Amygdala (tissue), 56 donors: ENCODE measurements around the gene SLC4A8.

ENCODE experiments used
- DNase-seq, 56 donors: peaks; one replicate each; lab custom pipeline; 2025; lab: John Stamatoyannopoulos, UW

The SLC4A8 gene

DNA sequence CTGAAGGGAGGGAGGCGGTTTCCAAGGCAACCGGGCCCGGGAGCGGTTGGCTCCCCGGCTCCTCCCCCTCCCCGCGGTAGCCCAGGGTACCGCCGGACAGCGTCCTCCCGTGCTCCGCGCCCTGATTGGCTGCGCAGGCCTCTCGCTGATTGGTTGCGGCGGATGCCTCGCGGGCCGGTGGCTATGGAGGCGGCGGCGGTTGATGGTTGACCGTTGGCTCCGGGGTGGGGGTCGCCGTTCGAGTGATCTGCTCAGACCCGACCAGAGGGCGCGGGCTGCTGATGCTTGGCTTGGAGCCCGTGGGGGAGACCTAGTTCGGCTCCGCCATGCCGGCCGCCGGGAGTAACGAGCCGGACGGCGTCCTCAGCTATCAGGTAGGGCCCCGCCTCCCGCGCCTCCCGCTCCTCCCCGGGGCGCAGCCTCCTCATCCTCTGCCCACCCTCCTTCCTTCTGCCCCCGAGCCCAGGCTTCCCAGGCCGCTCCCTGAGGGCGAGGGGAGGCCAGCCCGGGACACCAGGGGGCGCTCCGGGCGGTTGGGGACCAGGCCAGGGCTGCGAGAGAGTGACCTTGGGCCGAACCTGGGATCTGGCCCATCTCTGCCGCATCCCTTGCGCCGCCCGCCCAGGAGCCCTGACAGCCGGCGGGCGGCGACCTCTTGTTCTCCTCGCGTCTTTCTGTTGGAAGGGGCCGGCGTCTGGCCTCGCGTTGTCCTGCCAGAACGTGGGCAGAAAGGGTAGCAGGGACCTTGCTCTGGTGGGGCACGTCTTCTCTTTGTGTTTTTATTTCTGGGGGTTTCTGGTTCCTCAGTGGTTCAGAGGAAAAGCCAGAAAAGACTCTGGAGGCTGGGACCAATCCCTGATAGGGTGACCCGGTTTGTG is at the start of gene SLC4A8:
Gene SLC4A8, plus strand, starts transcription at position 170 of the 878 bp plus-strand sequence. Its CDS starts 157 bp downstream, at position 327.
- DNase-seq: peak; percentile 38 to 98 (median 91)

DNA sequence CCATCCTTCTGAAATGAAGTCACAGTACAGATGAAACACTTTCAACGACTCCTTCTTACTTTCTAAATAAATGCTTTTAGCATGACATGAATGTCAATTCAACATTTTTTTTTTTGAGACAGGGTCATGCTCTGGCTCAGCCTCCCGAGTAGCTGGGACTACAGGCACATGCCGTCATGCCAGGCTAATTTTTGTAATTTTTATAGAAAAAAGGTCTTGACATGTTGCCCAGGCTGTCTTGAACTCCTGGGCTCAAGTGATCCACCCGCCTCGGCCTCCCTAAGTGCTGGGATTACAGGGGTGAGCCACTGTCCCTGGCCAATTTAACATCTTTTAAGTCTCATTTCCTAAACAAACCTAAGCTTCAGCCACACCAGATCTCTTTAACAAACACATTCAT is 49.8 kb upstream of the SLC4A8 start:
- no peak for DNase-seq

DNA sequence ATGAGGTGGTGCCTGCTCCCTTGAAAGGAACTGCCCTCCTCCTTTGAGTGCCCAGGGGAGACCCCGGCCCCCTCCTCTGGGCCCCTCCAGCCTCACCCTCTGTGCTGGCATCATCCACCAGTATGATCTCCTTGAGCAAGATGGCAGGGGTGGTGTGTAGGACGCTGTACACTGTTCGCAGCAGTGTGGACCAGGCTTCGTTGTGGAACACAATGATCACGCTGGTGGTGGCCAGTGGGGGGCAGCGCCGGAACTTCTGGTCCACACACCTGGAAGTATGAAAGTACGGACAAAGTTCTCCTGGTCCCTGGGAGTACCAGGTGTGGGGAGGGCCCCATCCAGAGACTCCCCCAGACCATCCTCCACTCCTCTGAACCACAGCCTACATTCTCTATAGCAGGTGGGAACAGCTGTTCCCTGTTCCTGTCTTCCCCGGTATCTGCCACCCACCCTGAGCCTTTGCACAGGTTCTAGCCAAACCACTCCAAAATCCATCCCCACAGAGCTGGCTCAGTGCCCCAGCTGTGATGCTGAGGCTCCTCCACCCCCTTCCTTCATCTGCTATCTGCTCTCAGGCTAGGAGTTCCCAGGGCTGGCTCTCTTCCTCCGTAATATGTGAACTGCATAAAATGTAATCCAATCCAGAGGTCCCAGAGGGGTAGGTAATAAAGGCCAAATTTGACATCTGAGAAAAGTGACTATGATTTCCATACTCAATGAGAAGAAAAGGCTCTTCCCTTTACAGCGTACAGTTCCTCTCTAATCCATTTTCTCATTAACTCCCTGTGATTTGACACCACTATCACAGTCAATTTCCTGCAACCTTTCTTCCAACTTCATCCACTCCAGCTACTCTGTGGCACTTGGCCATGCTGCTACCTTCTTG is 47.3 kb upstream of the SLC4A8 start:
- peak in 6 of 56 donors; percentile 4 to 27 (median 16) for DNase-seq

DNA sequence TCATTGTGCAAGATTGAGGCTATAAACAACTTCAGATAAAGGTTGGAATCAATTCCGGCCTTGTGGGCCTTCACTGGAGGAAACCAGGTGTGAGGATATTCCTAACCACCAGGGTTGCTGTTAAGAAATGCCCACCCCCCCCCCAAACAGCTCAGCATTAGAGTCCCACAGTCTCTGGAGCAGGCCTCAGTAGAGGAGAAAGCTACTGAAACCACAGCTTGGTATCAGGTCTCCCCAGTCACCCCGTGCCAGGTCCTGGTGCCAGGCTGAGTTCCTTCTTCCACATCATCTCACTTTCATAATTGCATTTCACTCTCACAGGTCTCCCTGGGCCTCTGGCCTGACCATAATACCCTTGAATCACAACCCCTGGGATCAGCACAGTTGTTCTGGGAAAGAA is 45.9 kb upstream of the SLC4A8 start:
- DNase-seq: no peak

DNA sequence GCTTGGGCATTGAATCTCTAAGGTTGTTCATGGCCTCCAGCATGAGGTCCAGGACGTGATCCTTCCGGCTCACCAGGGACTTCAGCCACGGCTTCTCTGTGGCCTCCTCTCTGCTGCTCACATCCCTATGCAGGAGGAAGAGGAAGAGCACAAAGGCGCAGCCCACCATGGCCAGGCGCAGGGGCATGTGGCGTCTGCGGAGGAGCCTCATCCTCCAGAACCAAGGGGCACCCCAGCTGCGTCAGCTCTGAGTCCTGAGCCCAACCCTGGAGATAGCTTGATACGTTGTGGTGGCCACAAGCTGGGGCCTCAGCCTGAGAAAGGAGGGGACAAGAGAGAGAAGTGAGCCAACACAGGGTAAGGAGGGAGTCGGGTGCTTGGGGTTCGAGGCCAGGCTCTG is 45.1 kb upstream of the SLC4A8 start:
- DNase-seq: no peak

DNA sequence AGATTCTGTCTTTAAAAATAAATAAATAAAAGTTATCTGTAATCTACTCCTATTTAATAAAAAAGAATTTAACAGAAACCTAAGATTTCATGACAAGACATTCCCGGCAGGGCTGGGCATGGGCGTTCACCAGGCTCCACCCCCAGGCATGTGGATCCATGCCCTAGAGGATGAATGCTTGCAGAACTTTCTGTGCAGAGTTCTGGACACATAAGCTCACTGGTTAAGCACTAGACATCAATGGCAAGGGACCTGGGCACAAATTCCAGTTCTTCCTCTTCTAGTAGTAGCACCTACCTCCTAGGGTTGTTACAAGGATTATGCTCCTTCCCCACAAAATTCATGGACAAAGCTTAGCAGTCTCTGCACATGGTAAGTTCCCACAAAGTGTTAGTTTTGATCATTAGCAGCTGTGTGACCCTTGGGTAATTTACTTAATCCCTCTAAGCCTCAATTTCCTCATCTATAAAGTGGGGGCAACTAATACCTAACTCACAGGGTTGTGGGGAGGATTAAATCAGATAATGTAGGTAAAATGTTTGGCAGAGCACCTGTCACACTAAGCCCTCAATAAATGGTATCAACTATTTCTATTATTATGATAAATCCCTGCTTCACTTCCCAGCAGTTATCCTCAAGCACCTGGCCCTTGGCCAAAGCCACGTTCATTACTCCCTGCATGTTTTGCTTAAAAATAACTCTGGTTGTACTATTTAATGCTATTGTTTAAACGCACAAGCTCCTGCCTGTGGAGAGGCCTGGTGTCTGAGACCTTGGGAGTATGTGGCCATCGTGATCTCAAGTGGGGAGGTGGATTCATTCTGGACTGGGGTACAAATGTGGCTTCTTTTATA is 43.2 kb upstream of the SLC4A8 start:
- DNase-seq: peak in 1 of 56 donors; percentile 25

DNA sequence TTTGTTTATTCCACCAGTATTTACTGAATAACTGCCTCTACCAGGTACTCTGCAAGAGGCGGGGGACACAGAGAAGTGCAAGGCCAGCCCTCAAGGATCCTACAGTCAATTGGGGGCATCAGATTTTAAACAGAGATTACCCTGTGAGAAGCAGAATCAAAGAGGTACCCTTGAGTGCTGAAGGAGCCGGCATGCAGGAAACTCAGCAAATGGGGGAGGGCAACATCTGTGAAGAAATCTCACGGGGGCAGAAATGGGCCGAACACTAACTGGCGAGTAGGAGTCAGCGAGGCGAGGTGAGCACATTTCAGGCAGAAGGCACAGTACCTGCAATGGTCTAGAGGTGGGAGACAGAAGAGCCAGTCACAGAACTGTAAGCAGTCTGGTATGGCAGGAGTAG is 42.5 kb upstream of the SLC4A8 start:
- DNase-seq: no peak

DNA sequence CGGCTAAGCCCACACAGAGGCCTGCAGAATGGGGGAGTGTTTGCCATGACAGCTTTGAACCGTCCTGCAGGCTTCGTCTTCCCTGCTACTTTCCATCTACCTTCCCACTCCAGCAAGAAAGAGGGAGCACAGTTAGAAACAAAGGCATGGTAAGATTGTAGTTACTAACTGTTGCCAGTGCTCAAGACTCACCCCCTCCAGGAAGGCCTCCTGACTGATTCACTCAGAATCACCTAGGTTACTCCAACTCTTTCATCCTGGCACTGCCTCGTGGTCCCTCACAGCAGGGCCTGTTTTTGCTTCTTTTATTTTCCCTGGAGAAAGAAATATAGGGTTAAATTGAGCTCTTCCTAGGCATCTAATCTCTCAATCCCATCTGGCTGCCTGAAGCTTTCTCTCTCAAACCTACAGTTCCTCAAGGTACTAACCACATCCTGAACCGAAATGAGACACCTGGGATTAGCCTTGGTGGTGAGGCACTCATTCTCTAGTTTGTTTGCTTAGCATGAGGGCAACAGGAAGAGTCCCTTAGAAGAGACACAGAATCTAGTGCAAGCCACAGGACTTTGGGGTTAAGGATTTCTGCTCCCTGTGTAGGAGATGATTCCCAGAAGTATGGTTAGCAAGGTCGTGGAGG is 41.2 kb upstream of the SLC4A8 start:
- DNase-seq: no peak

DNA sequence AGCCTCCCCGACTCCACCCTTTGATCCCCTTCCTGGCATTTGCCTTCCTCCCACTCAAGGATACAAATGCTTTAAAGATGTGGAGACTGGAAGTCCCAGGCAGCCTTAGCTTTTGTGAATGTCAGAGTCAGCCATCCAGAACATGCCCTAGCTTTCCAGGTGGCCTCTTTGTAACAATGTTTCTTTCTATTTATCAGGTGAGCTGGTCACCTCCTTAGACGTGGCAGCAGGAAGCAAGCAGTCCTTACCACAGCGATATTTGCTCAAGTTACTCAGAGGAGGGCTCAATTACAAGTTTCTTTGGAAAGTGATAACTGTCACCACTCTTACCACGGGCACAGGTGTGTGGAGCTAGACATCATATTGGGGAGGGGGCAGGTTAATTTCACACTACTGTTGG is 38.3 kb upstream of the SLC4A8 start:
- no peak for DNase-seq

DNA sequence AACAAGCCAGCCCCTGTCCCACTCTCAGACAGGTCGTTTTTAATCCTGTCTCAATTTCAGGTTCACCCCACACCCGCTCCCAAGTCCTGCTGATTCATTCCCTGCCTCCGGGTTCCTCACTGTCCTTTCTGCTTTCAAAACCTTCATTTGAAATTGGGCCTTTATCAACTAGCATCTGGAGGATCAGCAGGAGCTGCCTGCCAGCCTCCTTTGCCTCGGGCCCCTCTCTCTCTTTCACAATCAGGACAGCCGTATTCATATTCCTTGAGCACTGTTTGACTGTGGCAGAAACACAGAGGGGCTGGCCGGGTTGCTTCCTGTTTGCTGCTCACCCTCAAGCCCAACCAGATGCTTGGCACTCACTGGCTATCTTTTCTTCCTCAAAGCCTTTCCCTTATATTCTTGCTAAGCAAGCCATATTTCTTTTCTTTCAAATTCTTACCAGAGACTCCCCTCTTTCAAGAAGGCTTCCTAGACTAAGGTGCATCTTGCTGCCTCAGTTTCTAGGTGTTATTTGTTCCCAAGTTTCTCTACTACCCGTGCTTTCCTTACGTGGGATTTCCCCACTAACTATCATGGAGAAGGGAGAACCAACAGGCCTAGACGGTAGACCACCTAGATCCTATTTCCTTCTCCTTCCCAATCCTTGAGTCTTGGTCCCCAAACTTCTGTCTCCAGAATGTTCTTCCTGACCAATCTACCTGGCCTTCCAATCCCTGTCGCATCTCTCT is 36.4 kb upstream of the SLC4A8 start:
- peak in 9 of 56 donors; percentile 11 to 51 (median 28) for DNase-seq

DNA sequence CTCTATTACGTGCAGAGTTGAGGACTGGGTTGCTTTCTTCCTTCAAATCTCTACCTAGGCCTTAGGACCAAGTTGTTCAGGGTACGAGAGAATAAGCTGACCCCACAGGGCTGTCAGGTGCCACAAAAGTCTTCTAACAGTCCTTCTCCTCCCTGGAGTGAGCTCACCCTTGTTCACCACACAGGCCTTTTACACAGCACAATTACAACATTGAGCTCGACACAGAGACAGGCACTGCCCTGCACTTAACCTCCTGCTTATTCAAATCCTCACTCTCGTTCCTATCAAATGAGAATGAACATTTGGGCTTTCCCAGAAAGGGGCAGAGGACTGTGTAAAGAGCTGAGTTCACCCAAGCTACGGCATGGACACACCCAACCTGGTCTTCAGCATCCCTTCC is 35.8 kb upstream of the SLC4A8 start:
- DNase-seq: peak in 11 of 56 donors; percentile 12 to 55 (median 21)

DNA sequence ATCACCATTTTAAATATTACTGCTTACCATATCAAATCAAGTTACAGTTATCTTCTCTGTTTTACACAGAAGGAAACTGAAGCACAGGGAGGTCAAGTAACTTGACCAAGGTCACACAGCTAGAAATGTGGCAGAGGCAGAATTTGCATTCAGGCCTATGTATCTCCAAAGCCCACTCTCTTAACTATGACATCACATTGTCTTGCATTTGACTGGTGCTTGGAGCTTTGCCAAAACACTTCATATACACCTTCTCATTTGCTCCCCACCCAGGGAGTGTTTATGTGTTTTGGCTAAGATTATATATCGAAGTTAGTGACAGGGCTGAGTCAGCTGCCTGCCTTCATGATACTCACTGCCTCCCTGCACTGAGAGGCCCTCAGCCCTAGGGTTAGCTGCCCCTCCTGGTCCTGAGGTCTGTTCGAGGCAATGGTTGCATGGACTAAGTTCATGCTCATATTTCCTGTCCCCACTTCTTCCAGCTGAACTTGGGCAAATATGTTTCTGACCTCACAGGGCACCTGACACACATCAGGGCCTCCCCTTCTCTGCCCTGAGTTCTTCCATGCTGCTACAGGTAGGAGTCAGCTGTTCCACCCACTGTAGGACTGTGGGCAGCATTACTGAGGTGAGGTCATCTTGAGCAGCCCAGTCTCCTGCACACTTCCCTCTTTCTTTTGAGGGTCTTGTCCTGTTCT is 35.2 kb upstream of the SLC4A8 start:
- DNase-seq: peak in 1 of 56 donors; percentile 17

DNA sequence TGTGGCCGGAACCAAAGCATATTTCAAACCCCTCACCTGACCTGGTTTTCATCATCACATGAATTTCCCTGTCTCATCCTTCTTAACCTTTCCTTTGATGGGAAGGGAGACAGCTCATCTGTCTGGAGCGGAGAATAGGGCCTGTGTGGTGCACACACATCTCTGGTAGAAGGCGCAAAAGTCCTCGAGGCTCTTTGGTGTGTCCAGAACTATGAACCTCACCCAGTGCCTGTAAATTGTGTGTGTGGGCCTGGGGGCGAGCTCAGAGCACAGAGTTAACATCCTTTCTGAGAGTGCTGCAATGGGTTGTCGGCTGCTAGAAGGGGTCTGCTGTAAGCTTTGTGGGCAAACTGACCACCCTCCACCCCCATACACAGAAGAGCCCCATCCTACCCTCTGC is 34.2 kb upstream of the SLC4A8 start:
- no peak for DNase-seq

DNA sequence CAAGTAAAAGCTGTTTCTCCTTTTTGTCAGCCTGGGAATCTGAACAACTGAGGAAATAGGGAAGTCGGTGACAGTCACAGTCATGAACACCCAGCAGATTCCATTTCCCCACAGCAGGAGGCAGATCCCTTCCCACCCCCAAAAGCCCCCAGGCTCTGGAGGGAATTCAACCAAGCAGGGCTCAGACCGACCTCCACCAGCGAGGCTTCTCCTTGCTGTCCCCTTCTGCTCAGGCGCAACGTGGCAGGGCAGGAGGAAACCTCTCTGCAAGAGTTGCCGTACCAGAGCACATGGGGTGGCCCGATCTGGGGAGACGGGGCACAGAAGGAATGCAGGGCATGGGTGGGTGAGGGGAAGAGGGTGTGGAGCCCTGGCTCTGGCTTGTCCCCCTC is 33.7 kb upstream of the SLC4A8 start:
- peak in 17 of 56 donors; percentile 23 to 64 (median 35) for DNase-seq

DNA sequence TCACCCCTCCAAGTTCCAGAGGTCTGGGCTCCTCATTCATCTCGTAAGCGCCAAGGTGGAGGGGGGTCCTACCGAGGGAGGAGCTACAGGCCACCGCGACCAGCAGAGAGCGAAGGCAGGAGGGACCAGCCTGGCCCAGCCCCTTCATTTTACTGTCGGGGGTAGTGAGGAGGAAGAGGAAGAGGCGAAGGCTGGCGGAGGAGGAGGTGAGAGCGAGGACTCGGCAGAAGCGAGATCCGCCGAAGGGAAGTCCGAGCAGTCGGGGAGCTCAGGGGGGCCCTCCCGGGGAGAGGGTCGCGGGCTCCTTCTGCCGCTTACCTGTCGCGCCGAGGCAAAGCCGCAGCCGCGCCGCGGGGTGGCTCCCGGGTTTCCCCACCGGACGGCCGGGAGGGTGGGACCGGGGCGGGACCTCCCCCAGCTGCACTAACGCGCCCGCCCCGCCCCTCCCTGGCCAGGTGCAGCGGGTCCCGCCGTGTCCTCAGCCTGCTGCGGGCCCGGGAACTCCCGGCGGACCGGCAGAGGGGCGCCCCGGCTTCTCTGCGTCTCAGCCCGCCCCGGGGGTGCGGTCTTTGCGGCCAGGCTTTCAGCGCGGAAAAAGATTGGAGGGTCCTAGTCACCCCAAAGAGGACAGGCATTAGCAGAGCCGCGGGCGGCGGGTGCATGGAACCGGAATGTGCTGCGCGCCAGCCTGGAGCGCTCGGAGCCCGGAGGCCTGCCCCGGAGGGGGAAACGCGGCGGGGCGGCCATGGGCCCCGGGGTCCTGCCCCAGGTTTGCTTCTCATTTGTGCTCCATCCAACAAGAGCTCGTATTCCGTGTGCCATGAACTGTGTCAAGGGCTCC is 33.1 kb upstream of the SLC4A8 start, which contains the start of gene GALNT6:
Gene GALNT6, minus strand, starts transcription at position 124 of the 841 bp plus-strand sequence. CDS start 11,625 bp downstream, outside the sequence.
- peak in 17 of 56 donors; percentile 23 to 64 (median 49) for DNase-seq

DNA sequence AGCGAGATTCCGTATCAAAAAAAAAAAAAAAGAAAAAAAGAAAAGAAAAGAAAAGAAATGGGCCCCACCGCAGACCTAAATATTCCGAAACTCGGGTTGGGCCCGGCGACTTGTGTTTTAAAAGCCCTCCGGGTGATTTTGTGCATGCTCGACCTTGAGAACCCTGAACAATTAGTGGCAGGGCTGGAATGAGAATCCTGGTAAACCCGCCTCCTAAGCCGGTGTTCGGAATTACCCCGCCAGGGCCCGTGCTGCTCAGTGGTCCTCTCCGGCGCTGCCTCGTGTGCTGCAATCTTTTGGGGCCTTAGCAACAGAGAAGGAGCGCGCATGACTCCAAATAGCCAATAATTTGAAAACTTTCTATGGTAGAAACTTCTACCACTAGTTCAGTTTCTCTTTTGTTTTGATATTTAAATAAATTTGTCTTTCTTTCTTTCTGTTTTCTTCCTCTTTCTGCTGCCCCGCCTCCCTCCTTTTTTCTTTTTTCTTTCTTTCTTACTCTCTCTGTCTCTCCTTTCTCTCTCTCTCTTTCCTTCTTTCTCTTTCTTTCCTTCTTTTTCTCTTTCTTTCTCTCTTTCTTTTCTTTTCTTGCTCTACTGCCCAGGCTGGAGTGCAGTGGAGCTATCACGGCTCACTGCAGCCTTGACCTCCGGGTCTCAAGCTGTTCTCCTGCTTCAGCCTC is 31.9 kb upstream of the SLC4A8 start:
- DNase-seq: peak in 3 of 56 donors; percentile 23 to 33 (median 25)
